Caco-2 (cell line): ENCODE data around the gene COX14. TPM values are rescaled to one million over a fixed set of nuclear protein-coding genes. Genes with fewer than 3 reads are reported as not detected.
"Not testable (repeated sequence)": the region's sequence is repeated elsewhere in the genome, so short reads cannot be mapped to it uniquely, and the experiment has no call there.

Experiments used
- BruUV-seq: library from RNA; stranded (reverse); fragments of 400-500 nt; replicated peaks from 2 replicates; lab custom pipeline; 2021; lab: Mats Ljungman, UMichigan
- CTCF ChIA-PET: fragments of 300-600 bp; sonication (Branson Sonifier 250); formaldehyde crosslinking; loops from one replicate; lab custom pipeline; 2022; ENCODE audit warnings: antibody characterized with exemption; lab: Charles Lee
- POLR2A ChIA-PET: fragments of 300-600 bp; sonication (Branson Sonifier 250); formaldehyde crosslinking; loops from one replicate; lab custom pipeline; 2022; ENCODE audit warnings: antibody characterized with exemption; lab: Charles Lee
- DNase-seq, 2 experiments: peaks; one replicate each; pipeline versions ENCODE4 v3.0.0 to v3.0.0-alpha.2; 2020 to 2022
- H3K27me3 ChIP-seq: replicated peaks from 2 replicates; pipeline ENCODE4 v1.6.0; 2011; ENCODE audit warnings: low read length; ENCODE audit not compliant: control insufficient read depth, insufficient read depth
- H3K36me3 ChIP-seq: 2 replicates; pipeline ENCODE4 v1.5.1; 2011; ENCODE audit warnings: low read length; ENCODE audit not compliant: control insufficient read depth, insufficient read depth
- H3K4me1 ChIP-seq: fragments of 250-450 bp; sonication (Bioruptor Pico); 2 replicates; pipeline ENCODE4 v1.5.1; 2020; ENCODE audit warnings: mild to moderate bottlenecking
- H3K4me3 ChIP-seq: 2 replicates; pipeline ENCODE4 v1.5.1; 2011; ENCODE audit warnings: low read depth, mild to moderate bottlenecking, control low read depth, low read length
- H3K9me3 ChIP-seq: fragments of 250-450 bp; sonication (Bioruptor Pico); 2 replicates; pipeline ENCODE4 v1.5.1; 2020; ENCODE audit warnings: mild to moderate bottlenecking, moderate library complexity
- H3K27ac Mint-ChIP-seq: one replicate; pipeline ENCODE4 v1.8.0; 2022; ENCODE audit warnings: mixed read lengths; ENCODE audit not compliant: unreplicated experiment
- H3K27me3 Mint-ChIP-seq: one replicate; pipeline ENCODE4 v1.8.0; 2022; ENCODE audit warnings: mixed read lengths; ENCODE audit not compliant: insufficient read depth, unreplicated experiment
- H3K36me3 Mint-ChIP-seq: one replicate; pipeline ENCODE4 v1.8.0; 2022; ENCODE audit warnings: mild to moderate bottlenecking, mixed read lengths; ENCODE audit not compliant: insufficient read depth, unreplicated experiment
- H3K4me1 Mint-ChIP-seq: one replicate; pipeline ENCODE4 v1.8.0; 2022; ENCODE audit warnings: low read depth, mixed read lengths; ENCODE audit not compliant: unreplicated experiment
- H3K4me3 Mint-ChIP-seq: one replicate; pipeline ENCODE4 v1.8.0; 2022; ENCODE audit warnings: mild to moderate bottlenecking, moderate library complexity, mixed read lengths; ENCODE audit not compliant: unreplicated experiment
- H3K9me3 Mint-ChIP-seq: one replicate; pipeline ENCODE4 v1.8.0; 2022; ENCODE audit warnings: mixed read lengths; ENCODE audit not compliant: unreplicated experiment
- intact Hi-C: fragments of 100-400 bp; cut with micrococcal nuclease; formaldehyde crosslinking; loops from one replicate; pipeline ENCODE4 v1.10.0; 2022; ENCODE audit not compliant: unreplicated experiment
- total RNA-seq: library from RNA; stranded (reverse); gene quantifications from 2 replicates; pipeline ENCODE4 v1.2.3, GENCODE V29; 2022
- TF ChIP-seq, protein P1 (sequence below), 2 experiments: fragments of 200-600 bp in 1 of 2; IDR thresholded peaks; 1 replicate in 1 of 2; 2 replicates in 1 of 2; pipeline versions ENCODE4 v1.5.1 to v1.8.0; 2011 to 2022; ENCODE audit warnings: antibody characterized with exemption in 1 of 2, control low read depth in 1 of 2, inconsistent platforms in 1 of 2, low read depth in 1 of 2, low read length in 1 of 2, mild to moderate bottlenecking in 1 of 2, moderate library complexity in 1 of 2; ENCODE audit not compliant: insufficient read depth in 1 of 2, severe bottlenecking in 1 of 2, unreplicated experiment in 1 of 2

The COX14 gene
- total RNA-seq, 1 experiment from 2014 or later, result 86.3 TPM

DNA sequence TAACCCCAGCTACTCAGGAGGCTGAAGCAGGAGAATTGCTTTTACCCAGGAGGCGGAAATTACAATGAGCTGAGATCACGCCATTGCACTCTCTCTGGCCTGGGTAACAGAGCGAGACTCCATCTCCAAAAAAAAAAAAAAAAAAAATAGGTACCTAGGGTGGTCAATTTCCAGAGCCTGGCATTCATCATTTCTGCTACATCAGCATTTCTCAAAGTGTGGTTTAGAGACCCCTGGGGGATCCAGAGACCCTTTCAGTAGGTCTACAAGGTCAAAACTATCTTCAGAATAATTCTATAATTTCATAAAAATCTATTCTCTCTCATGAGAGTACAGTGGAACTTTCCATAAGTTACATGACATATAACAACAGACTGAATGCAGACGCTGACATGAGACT lies 35.2 kb downstream of the COX14 start:
- TF ChIP-seq, protein P1, sequence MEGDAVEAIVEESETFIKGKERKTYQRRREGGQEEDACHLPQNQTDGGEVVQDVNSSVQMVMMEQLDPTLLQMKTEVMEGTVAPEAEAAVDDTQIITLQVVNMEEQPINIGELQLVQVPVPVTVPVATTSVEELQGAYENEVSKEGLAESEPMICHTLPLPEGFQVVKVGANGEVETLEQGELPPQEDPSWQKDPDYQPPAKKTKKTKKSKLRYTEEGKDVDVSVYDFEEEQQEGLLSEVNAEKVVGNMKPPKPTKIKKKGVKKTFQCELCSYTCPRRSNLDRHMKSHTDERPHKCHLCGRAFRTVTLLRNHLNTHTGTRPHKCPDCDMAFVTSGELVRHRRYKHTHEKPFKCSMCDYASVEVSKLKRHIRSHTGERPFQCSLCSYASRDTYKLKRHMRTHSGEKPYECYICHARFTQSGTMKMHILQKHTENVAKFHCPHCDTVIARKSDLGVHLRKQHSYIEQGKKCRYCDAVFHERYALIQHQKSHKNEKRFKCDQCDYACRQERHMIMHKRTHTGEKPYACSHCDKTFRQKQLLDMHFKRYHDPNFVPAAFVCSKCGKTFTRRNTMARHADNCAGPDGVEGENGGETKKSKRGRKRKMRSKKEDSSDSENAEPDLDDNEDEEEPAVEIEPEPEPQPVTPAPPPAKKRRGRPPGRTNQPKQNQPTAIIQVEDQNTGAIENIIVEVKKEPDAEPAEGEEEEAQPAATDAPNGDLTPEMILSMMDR (IDR thresholded peaks at IDR 0.05; ENCODE audit: insufficient read depth in 1 of 2, low read depth in 1 of 2, low read length in 1 of 2, severe bottlenecking in 1 of 2, unreplicated experiment in 1 of 2), result no peak
- H3K9me3 Mint-ChIP-seq, result no peaks in the 10 kb centered on the region
- no peak for DNase-seq
- ChIA-PET POLR2A (interaction anchor here (0.7 kb wide), 1 partner anchor 20 kb away, joined by 6 read pairs; the partner anchor contains the start of gene CERS5), CTCF (interaction anchor here (0.6 to 0.7 kb wide), 3 partner anchors 59 to 249 kb away, joined by 3 to 6 read pairs (median 3); partner anchors contain the start of gene FAM186A)
- Histone ChIP-seq H3K4me1 (peaks cover 29% of the 10 kb centered on the region), H3K36me3 (no peaks in the 10 kb centered on the region), H3K9me3 (no peaks in the 10 kb centered on the region), H3K4me3 (no peak overlapping the region), H3K27me3 (no peaks in the 10 kb centered on the region)
- intact Hi-C loops, result no loop called here
- H3K27ac Mint-ChIP-seq, result no peak overlapping the region
- no TSS peak for BruUV-seq
- H3K27me3 Mint-ChIP-seq, result no peaks in the 10 kb centered on the region
- H3K36me3 Mint-ChIP-seq, result peaks cover 6% of the 10 kb centered on the region
- H3K4me3 Mint-ChIP-seq, result no peak overlapping the region
- peaks cover 23% of the 10 kb centered on the region for H3K4me1 Mint-ChIP-seq

DNA sequence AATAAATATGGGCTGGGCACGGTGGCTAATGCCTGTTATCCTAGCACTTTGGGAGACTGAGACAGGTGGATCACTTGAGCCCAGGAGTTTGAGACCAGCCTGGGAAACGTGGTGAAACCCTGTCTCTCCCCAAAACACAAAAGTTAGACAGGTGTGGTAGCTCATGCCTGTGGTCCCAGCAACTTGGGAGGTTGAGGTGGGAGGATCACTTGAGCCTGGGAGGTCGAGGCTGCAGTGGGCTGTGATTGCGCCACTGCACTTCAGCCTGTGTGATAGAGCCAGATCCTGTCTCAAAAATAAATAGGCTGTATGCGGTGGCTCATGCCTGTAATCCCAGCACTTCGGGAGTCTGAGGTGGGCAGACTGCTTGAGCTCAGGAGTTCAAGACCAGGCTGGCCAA lies 36.0 kb downstream of the COX14 start:
- H3K4me3 Mint-ChIP-seq, DNase-seq, H3K9me3 ChIP-seq, H3K27me3 Mint-ChIP-seq, H3K27me3 ChIP-seq, H3K36me3 Mint-ChIP-seq, H3K27ac Mint-ChIP-seq, H3K4me3 ChIP-seq, BruUV-seq, intact Hi-C loops, H3K9me3 Mint-ChIP-seq, H3K36me3 ChIP-seq: not testable (repeated sequence)
- POLR2A ChIA-PET, result interaction anchor here (0.7 kb wide), 1 partner anchor 19 kb away, joined by 6 read pairs; the partner anchor contains the start of gene CERS5
- peaks cover 19% of the 10 kb centered on the region for H3K4me1 Mint-ChIP-seq
- CTCF ChIA-PET, result interaction anchor here (0.7 kb wide), 1 partner anchor 69 kb away, joined by 3 read pairs; no protein-coding TSS in a partner anchor
- H3K4me1 ChIP-seq, result peaks cover 24% of the 10 kb centered on the region

DNA sequence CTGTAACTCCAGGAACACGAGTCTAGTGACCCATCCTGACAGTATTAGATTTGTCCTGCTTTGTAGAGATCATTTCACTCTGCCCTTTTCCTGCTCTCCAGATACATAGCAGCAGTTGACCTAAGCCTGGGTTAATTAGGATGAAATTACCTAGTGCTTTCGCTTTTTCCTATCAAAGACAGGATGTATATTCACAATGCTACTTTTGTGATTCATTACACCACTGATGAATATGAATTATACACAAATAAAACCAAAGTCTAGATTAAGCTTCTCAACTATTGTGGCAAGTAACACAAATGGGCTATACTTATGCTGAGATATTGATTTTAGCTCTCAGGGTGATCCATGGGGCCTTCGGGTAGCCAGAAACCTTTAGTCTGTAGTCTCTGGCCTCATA lies 37.3 kb downstream of the COX14 start:
- BruUV-seq, result no TSS peak
- ChIA-PET POLR2A (no interaction called here), CTCF (no interaction called here)
- Mint-ChIP-seq H3K27ac (no peak overlapping the region), H3K27me3 (no peaks in the 10 kb centered on the region), H3K4me1 (peaks cover 8% of the 10 kb centered on the region), H3K36me3 (no peaks in the 10 kb centered on the region), H3K9me3 (no peaks in the 10 kb centered on the region), H3K4me3 (no peak overlapping the region)
- TF ChIP-seq, protein P1 (IDR thresholded peaks at IDR 0.05; ENCODE audit: insufficient read depth in 1 of 2, low read depth in 1 of 2, low read length in 1 of 2, severe bottlenecking in 1 of 2, unreplicated experiment in 1 of 2), result no peak
- no peaks in the 10 kb centered on the region for H3K36me3 ChIP-seq
- no peak overlapping the region for H3K4me3 ChIP-seq
- H3K4me1 ChIP-seq, result peaks cover 13% of the 10 kb centered on the region
- no peaks in the 10 kb centered on the region for H3K9me3 ChIP-seq
- DNase-seq, result no peak
- no peaks in the 10 kb centered on the region for H3K27me3 ChIP-seq
- intact Hi-C loops, result no loop called here
